Natural killer cell treated with Interleukin-12 subunit alpha and Interleukin-12 subunit beta and Interleukin-15 and Interleukin-18, amount 100 ng/mL, for 72 hours (primary cell): ENCODE results near the gene SUPT6H. TPM values are rescaled to one million over a fixed set of nuclear protein-coding genes. Genes with fewer than 3 reads are reported as not detected.
"Not testable (repeated sequence)": the region's sequence is repeated elsewhere in the genome, so short reads cannot be mapped to it uniquely, and the experiment has no call there.

Experiments
- ATAC-seq, 2 donors: fragments of 150-1000 bp; cut with Tn5 transposase in 1 of 2; sonication (Bioruptor Pico), chemical (Tn5 transposase) in 1 of 2; 2 replicates each; pipeline ENCODE4 v1.10.0; 2021
- DNase-seq: peaks from one replicate; pipeline ENCODE4 v3.0.0; 2022; ENCODE audit warnings: low spot score
- H3K27ac Mint-ChIP-seq, 2 donors: 1 replicate in 1 of 2; 2 replicates in 1 of 2; pipeline ENCODE4 v1.8.0; 2022; ENCODE audit warnings: mixed read lengths in 2 of 2, mild to moderate bottlenecking in 1 of 2, moderate library complexity in 1 of 2
- H3K27me3 Mint-ChIP-seq, 2 donors: 1 replicate in 1 of 2; 2 replicates in 1 of 2; pipeline ENCODE4 v1.8.0; 2022; ENCODE audit warnings: mixed read lengths in 2 of 2
- H3K36me3 Mint-ChIP-seq: one replicate; pipeline ENCODE4 v1.8.0; 2022; ENCODE audit warnings: mixed read lengths
- H3K4me1 Mint-ChIP-seq, 2 donors: 1 replicate in 1 of 2; 2 replicates in 1 of 2; pipeline ENCODE4 v1.8.0; 2022; ENCODE audit warnings: low read depth in 2 of 2, mixed read lengths in 2 of 2, mild to moderate bottlenecking in 1 of 2
- H3K4me3 Mint-ChIP-seq: one replicate; pipeline ENCODE4 v1.8.0; 2022; ENCODE audit warnings: mixed read lengths
- H3K9me3 Mint-ChIP-seq: 2 replicates; pipeline ENCODE4 v1.8.0; 2022; ENCODE audit warnings: mixed read lengths
- total RNA-seq, 2 donors: library from RNA; stranded (reverse); gene quantifications; one replicate each; pipeline ENCODE4 v1.2.3, GENCODE V29; 2022

The SUPT6H gene
- total RNA-seq, 2 donors from 2014 or later: 118 to 133 TPM

DNA sequence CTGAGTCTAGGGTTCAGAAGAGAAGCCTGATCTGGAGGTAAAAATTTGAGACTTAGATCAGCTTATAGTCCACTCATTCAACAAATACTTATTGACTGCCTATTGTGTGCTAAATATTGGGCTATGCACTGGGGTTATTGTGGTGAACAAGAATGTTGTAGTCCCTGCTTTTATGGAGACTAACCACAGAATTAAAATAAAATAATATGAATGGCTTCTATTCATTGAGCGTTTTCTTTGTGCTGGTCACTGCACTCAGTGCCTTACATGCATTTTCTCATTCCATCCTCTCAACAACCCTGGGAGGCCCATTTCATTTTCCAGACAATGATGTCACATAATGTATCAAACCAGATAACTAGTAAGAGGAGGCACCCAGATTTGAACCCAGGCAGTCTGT is 71.3 kb downstream of the SUPT6H start:
- Mint-ChIP-seq H3K9me3 (no peaks in the 10 kb centered on the region), H3K36me3 (no peaks in the 10 kb centered on the region), H3K27ac (no peak overlapping the region), H3K27me3 (no peaks in the 10 kb centered on the region), H3K4me3 (no peak overlapping the region), H3K4me1 (peaks cover 10 to 12% of the 10 kb centered on the region in 2 donors)
- no peak for ATAC-seq
- DNase-seq: no peak

- Mint-ChIP-seq H3K4me1 (peaks cover 2 to 6% of the 10 kb centered on the region in 2 donors), H3K27ac (no peak overlapping the region), H3K9me3 (no peaks in the 10 kb centered on the region), H3K36me3 (no peaks in the 10 kb centered on the region), H3K27me3 (no peaks in the 10 kb centered on the region), H3K4me3 (no peak overlapping the region)
- ATAC-seq (peak; percentile 8 to 20), DNase-seq (no peak)
These were observed 72.8 kb downstream of the SUPT6H start for GRCh38 chr17:28734712-28735241.

GRCh38 chr17:28735242-28735722 is 73.3 kb downstream of the SUPT6H start:
- ATAC-seq (peak in 1 of 2 donors; percentile 14), DNase-seq (no peak)
- no peak overlapping the region for H3K4me3 Mint-ChIP-seq
- no peaks in the 10 kb centered on the region for H3K36me3 Mint-ChIP-seq
- H3K9me3 Mint-ChIP-seq: no peaks in the 10 kb centered on the region
- H3K27ac Mint-ChIP-seq: no peak overlapping the region
- no peaks in the 10 kb centered on the region for H3K27me3 Mint-ChIP-seq
- peaks cover 0 to 4% of the 10 kb centered on the region in 2 donors for H3K4me1 Mint-ChIP-seq

GRCh38 chr17:28735913-28736769 is 74.1 kb downstream of the SUPT6H start:
- not testable (repeated sequence) for H3K4me3 Mint-ChIP-seq, H3K4me1 Mint-ChIP-seq, H3K9me3 Mint-ChIP-seq, ATAC-seq, H3K27ac Mint-ChIP-seq, DNase-seq, H3K27me3 Mint-ChIP-seq, H3K36me3 Mint-ChIP-seq

DNA sequence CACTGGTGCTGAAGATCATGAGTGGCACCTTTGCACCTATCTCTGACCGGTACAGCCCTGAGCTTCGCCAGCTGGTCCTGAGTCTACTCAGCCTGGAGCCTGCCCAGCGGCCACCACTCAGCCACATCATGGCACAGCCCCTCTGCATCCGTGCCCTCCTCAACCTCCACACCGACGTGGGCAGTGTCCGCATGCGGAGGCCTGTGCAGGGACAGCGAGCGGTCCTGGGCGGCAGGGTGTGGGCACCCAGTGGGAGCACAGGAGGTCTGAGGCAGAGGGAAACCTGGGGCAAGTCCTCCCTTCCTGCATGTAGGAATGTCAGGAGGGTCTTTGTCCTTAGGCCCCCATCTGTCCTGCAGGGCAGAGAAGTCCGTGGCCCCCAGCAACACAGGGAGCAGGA is 75.3 kb downstream of the SUPT6H start:
- no peaks in the 10 kb centered on the region for H3K36me3 Mint-ChIP-seq
- ATAC-seq: peak in 1 of 2 donors; percentile 43
- peaks cover 0 to 4% of the 10 kb centered on the region in 2 donors for H3K4me1 Mint-ChIP-seq
- no peaks in the 10 kb centered on the region for H3K9me3 Mint-ChIP-seq
- H3K4me3 Mint-ChIP-seq: no peak overlapping the region
- no peak overlapping the region for H3K27ac Mint-ChIP-seq
- no peak for DNase-seq
- no peaks in the 10 kb centered on the region for H3K27me3 Mint-ChIP-seq

DNA sequence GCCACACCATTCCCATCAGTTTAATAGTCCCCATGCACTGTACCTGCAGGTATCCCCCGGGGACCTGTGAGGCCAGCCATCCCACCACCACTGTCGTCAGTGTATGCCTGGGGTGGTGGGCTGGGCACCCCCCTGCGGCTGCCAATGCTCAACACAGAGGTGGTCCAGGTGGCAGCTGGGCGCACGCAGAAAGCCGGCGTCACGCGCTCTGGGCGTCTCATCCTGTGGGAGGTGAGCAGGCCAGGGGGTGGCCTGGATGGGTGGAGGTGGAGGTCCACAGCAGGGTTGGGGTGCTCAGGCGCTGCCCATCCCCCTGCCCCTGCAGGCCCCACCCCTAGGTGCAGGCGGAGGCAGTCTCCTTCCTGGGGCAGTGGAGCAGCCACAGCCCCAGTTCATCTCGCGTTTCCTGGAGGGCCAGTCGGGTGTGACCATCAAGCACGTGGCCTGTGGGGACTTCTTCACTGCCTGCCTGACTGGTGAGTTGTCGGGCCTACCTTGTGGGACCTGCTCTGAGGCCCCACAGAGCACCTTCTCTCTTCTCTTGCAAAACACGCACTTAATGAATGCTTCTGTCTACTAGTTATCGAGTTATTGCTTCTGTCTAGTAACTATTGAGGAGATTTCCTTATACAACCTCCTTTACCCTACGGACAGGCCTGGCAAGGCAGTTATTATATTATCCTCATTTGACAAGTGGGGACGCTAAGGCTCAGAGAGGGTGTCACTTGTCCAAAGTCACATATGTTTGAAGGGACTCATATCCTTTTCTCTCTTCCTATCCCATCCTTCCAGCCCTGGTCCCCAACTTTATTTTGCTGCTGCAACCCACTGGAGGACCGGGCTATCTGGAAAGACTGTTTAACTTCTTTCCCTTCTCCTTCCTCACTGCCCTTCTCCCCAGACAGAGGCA is 76.0 kb downstream of the SUPT6H start:
- DNase-seq: no peak
- Mint-ChIP-seq H3K4me3 (no peak overlapping the region), H3K27ac (no peak overlapping the region), H3K9me3 (no peaks in the 10 kb centered on the region), H3K36me3 (no peaks in the 10 kb centered on the region), H3K27me3 (no peaks in the 10 kb centered on the region), H3K4me1 (peaks cover 0 to 4% of the 10 kb centered on the region in 2 donors)
- peak in 1 of 2 donors; percentile 5 for ATAC-seq

DNA sequence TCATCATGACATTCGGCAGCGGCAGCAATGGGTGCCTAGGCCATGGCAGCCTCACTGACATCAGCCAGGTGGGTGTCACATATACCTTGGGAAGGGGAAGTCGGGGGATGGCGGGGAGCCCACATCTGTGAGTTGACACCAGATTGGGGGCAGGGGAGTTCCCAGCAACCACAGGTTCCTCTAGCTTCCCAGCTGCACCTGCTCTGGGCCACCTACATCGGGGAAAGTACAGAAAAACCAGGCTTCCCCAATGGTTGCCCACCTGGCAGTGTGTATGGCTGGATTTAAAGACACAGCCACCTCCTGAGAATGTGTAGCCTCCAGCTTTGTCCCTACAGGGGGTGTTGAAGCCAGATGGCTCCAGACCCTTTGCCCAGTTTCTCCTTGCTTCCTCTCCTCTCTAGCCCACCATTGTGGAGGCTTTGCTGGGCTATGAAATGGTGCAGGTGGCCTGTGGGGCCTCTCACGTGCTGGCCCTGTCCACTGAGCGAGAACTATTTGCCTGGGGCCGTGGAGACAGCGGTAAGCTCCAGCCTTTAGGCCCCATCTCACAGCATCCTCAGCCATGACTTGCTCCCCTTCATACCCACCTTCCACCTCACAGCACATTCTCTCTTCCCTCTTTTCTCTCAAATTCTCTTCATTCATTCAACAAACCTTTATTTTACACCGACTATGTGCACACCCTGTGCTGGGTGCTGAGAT is 76.8 kb downstream of the SUPT6H start:
- H3K36me3 Mint-ChIP-seq: no peaks in the 10 kb centered on the region
- no peak for ATAC-seq

GRCh38 chr17:28740406-28741357 is 78.7 kb downstream of the SUPT6H start:
- Mint-ChIP-seq H3K27me3 (no peaks in the 10 kb centered on the region), H3K36me3 (no peaks in the 10 kb centered on the region), H3K9me3 (no peaks in the 10 kb centered on the region), H3K27ac (no peak overlapping the region), H3K4me1 (peaks cover 0 to 9% of the 10 kb centered on the region in 2 donors), H3K4me3 (no peak overlapping the region)
- DNase-seq: no peak
- no peak for ATAC-seq

More for the DNA sequence above, 76.8 kb downstream of the SUPT6H start:
- H3K9me3 Mint-ChIP-seq: no peaks in the 10 kb centered on the region
- peak; percentile 20 for DNase-seq
- H3K4me3 Mint-ChIP-seq: no peak overlapping the region
- no peak overlapping the region for H3K27ac Mint-ChIP-seq
- no peaks in the 10 kb centered on the region for H3K27me3 Mint-ChIP-seq
- peaks cover 0 to 6% of the 10 kb centered on the region in 2 donors for H3K4me1 Mint-ChIP-seq

- no peaks in the 10 kb centered on the region for H3K27me3 Mint-ChIP-seq
- no peak for ATAC-seq
- DNase-seq: no peak
- H3K4me1 Mint-ChIP-seq: peaks cover 0 to 9% of the 10 kb centered on the region in 2 donors
- no peaks in the 10 kb centered on the region for H3K36me3 Mint-ChIP-seq
- H3K4me3 Mint-ChIP-seq: no peak overlapping the region
- H3K9me3 Mint-ChIP-seq: no peaks in the 10 kb centered on the region
- no peak overlapping the region for H3K27ac Mint-ChIP-seq
These were observed 79.6 kb downstream of the SUPT6H start for GRCh38 chr17:28741358-28742349.

- peak within 1 kb of the TSS; percentile 67 to 75 for H3K27ac Mint-ChIP-seq
- peak within 1 kb of the TSS; percentile 88 for H3K4me3 Mint-ChIP-seq
- peak; percentile 83 for DNase-seq
- no peaks in the 10 kb centered on the region for H3K36me3 Mint-ChIP-seq
- H3K4me1 Mint-ChIP-seq: peaks cover 0 to 9% of the 10 kb centered on the region in 2 donors
- ATAC-seq: peak; percentile 94 to 95
- no peaks in the 10 kb centered on the region for H3K27me3 Mint-ChIP-seq
- no peaks in the 10 kb centered on the region for H3K9me3 Mint-ChIP-seq
These were observed 81.5 kb downstream of the SUPT6H start, which contains the start of gene TRAF4 for GRCh38 chr17:28743243-28744103. Gene TRAF4 (plus strand): TSS chr17:28744011. CDS start chr17:28744113, 102 bp downstream.
